SK-N-SH (cell line): ENCODE measurements around the gene MKS1. TPM values are rescaled to one million over a fixed set of nuclear protein-coding genes. Genes with fewer than 3 reads are reported as not detected.

Experiments
- CTCF ChIA-PET: fragments of 300-600, 350-600 bp; formaldehyde crosslinking; extraction: SDS; loops from one replicate; lab custom pipeline; 2021; lab: Yijun Ruan, JAX
- POLR2A ChIA-PET: fragments of 350-600 bp; sonication (Branson Sonifier 250); formaldehyde crosslinking; extraction: SDS; loops from one replicate; lab custom pipeline; 2020; ENCODE audit warnings: antibody characterized with exemption, inconsistent platforms; lab: Yijun Ruan, JAX
- DNase-seq: peaks from one replicate; pipeline ENCODE4 v3.0.0; 2012
- H2AFZ ChIP-seq: fragments of 200-600 bp; sonication (generic); 2 replicates; pipeline ENCODE4 v1.8.1; 2016; ENCODE audit warnings: antibody characterized with exemption, mild to moderate bottlenecking, low read depth
- H3F3A ChIP-seq: fragments of 200-600 bp; sonication (generic); replicated peaks from 2 replicates; pipeline ENCODE3; 2016; ENCODE audit warnings: antibody characterized with exemption, mild to moderate bottlenecking; ENCODE audit not compliant: insufficient read depth
- H3K27ac ChIP-seq, 2 experiments: fragments of 200-500 bp in 1 of 2; fragments of 200-600 bp in 1 of 2; sonication (Bioruptor generic) in 1 of 2; sonication (generic), shearing (Covaris generic) in 1 of 2; 2 replicates each; pipeline versions ENCODE4 v1.5.1 to v1.6.1; 2014 to 2016; ENCODE audit warnings: low read depth in 2 of 2, inconsistent platforms in 1 of 2, low read length in 1 of 2, mild to moderate bottlenecking in 1 of 2, mixed read lengths in 1 of 2
- H3K27me3 ChIP-seq: fragments of 200-600 bp; sonication (generic), shearing (Covaris generic); 2 replicates; pipeline ENCODE4 v1.6.1; 2016; ENCODE audit warnings: mixed run types; ENCODE audit not compliant: insufficient read depth
- H3K36me3 ChIP-seq, 2 experiments: fragments of 200-500 bp in 1 of 2; fragments of 200-600 bp in 1 of 2; sonication (Bioruptor generic) in 1 of 2; sonication (generic) in 1 of 2; replicated peaks in 1 of 2; 2 replicates each; pipeline versions ENCODE3 to v1.5.1; 2014 to 2016; ENCODE audit warnings: low read length in 1 of 2, mild to moderate bottlenecking in 1 of 2; ENCODE audit not compliant: insufficient read depth in 2 of 2, control insufficient read depth in 1 of 2
- H3K4me1 ChIP-seq, 2 experiments: fragments of 200-500 bp in 1 of 2; fragments of 200-600 bp in 1 of 2; sonication (Bioruptor generic) in 1 of 2; sonication (generic), shearing (Covaris generic) in 1 of 2; 2 replicates each; pipeline versions ENCODE4 v1.5.1 to v1.6.1; 2014 to 2016; ENCODE audit warnings: low read depth in 1 of 2, low read length in 1 of 2, mixed run types in 1 of 2; ENCODE audit not compliant: insufficient read depth in 2 of 2, control insufficient read depth in 1 of 2
- H3K4me2 ChIP-seq: fragments of 200-600 bp; sonication (generic), shearing (Covaris generic); 2 replicates; pipeline ENCODE4 v1.6.1; 2017; ENCODE audit warnings: mixed run types
- H3K4me3 ChIP-seq, 2 experiments: fragments of 200-500 bp in 1 of 2; fragments of 200-600 bp in 1 of 2; sonication (Bioruptor generic) in 1 of 2; sonication (generic), shearing (Covaris generic) in 1 of 2; 2 replicates each; pipeline versions ENCODE4 v1.5.1 to v1.8.1; 2014 to 2016; ENCODE audit warnings: low read depth in 2 of 2, inconsistent platforms in 1 of 2, low read length in 1 of 2, mild to moderate bottlenecking in 1 of 2, mixed read lengths in 1 of 2, moderate library complexity in 1 of 2
- H3K79me2 ChIP-seq: fragments of 200-600 bp; sonication (generic); 2 replicates; pipeline ENCODE4 v1.8.1; 2017; ENCODE audit warnings: mild to moderate bottlenecking; ENCODE audit not compliant: insufficient read depth
- H3K9ac ChIP-seq: fragments of 200-600 bp; sonication (generic); 2 replicates; pipeline ENCODE4 v1.6.1; 2017; ENCODE audit warnings: mixed run types
- H3K9me2 ChIP-seq: fragments of 200-600 bp; sonication (generic); 2 replicates; pipeline ENCODE4 v1.6.1; 2017; ENCODE audit warnings: mixed run types
- H3K9me3 ChIP-seq: fragments of 200-600 bp; sonication (generic); 2 replicates; pipeline ENCODE4 v1.6.1; 2017; ENCODE audit warnings: mixed run types, mild to moderate bottlenecking, moderate library complexity
- H4K20me1 ChIP-seq: fragments of 200-600 bp; sonication (generic); 2 replicates; pipeline ENCODE4 v1.6.1; 2017; ENCODE audit warnings: mild to moderate bottlenecking, mixed run types; ENCODE audit not compliant: insufficient read depth
- FOXJ3 ChIP-seq: sonication (generic); formaldehyde crosslinking; IDR thresholded peaks from 2 replicates; pipeline ENCODE4 v1.5.1; 2020; ENCODE audit warnings: mild to moderate bottlenecking, missing genetic modification reagents
- GATA2 ChIP-seq: sonication (generic); formaldehyde crosslinking; IDR thresholded peaks from 2 replicates; pipeline ENCODE4 v1.5.0; 2020; ENCODE audit warnings: mild to moderate bottlenecking, missing genetic modification reagents
- MEF2A ChIP-seq: IDR thresholded peaks from 2 replicates; pipeline ENCODE4 v1.4.0; 2012; ENCODE audit warnings: low read depth, borderline replicate concordance
- PBX3 ChIP-seq: IDR thresholded peaks from 2 replicates; pipeline ENCODE4; 2012
- SMC3 ChIP-seq: IDR thresholded peaks from 2 replicates; pipeline ENCODE4 v1.6.1; 2012; ENCODE audit warnings: low read depth, low read length, improper control_type of control experiment
- TCF12 ChIP-seq: IDR thresholded peaks from 2 replicates; pipeline ENCODE4 v1.4.0; 2012
- TEAD4 ChIP-seq: IDR thresholded peaks from 2 replicates; pipeline ENCODE4 v1.4.0; 2012; ENCODE audit warnings: mild to moderate bottlenecking, borderline replicate concordance; ENCODE audit not compliant: insufficient read depth
- USF1 ChIP-seq: IDR thresholded peaks from 2 replicates; pipeline ENCODE4 v1.4.0; 2012; ENCODE audit warnings: low read depth, borderline replicate concordance
- USF2 ChIP-seq: fragments of 150-350 bp; IDR thresholded peaks from 2 replicates; pipeline ENCODE4 v1.6.1; 2017; ENCODE audit warnings: antibody characterized with exemption, low read length, low read depth, borderline replicate concordance
- YY1 ChIP-seq: IDR thresholded peaks from 2 replicates; pipeline ENCODE4 v1.4.0; 2012; ENCODE audit warnings: low read depth, mild to moderate bottlenecking
- ZBTB33 ChIP-seq: IDR thresholded peaks from 2 replicates; pipeline ENCODE4 v1.4.0; 2012; ENCODE audit warnings: low read depth, borderline replicate concordance
- WGBS: methylation state at CpG from one replicate; pipeline ENCODE4 v1.1.6; 2017; ENCODE audit warnings: low lambda C conversion rate; 5-methylcytosine and 5-hydroxymethylcytosine counted together
- polyA plus RNA-seq, 3 experiments: library from polyadenylated mRNA; depleted of rRNA; stranded (reverse); fragments of >200 nt; gene quantifications; 2 replicates each; pipeline ENCODE4 v1.2.3, GENCODE V29; 2012
- TF ChIP-seq, protein P1 (sequence below): fragments of 200-600 bp; sonication (generic); IDR thresholded peaks from 2 replicates; pipeline ENCODE4 v1.6.1; 2017; ENCODE audit warnings: antibody characterized with exemption, mild to moderate bottlenecking, moderate library complexity
- TF ChIP-seq, protein P2 (sequence below): IDR thresholded peaks from 2 replicates; pipeline ENCODE4 v1.6.1; 2012; ENCODE audit warnings: mild to moderate bottlenecking, low read depth, low read length, moderate library complexity

The MKS1 gene
- polyA plus RNA-seq, 1 of the 3 experiments (the other 2 are of a cell fraction), result 28.5 TPM

DNA sequence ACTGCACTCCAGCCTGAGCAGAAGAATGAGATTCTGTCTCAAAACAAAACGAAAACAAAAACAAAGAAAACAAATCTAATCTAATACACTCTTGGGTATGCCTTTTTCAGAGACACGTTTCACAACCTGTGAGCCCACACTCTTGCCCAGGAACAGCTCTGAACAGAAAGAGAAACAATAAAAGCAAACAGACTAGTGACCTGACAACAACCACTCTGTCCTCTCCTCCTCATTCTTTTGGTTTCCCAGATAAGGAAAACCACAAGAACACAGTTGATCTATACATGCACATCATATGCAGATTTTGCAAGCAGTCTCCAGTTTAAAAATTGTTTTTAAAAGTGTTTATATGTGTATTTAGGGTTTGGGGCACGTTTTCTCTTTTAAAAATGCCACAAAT is 1.3 kb downstream of the MKS1 start:
- H3K27me3 ChIP-seq, result no peaks in the 10 kb centered on the region
- TF ChIP-seq FOXJ3 (CRISPR knock-in tag) (no peak), PBX3 (no peak), USF2 (no peak), USF1 (no peak), SMC3 (no peak), YY1 (no peak), TCF12 (no peak), ZBTB33 (no peak), MEF2A (no peak), TEAD4 (no peak), GATA2 (CRISPR knock-in tag) (no peak)
- TF ChIP-seq, protein P1, sequence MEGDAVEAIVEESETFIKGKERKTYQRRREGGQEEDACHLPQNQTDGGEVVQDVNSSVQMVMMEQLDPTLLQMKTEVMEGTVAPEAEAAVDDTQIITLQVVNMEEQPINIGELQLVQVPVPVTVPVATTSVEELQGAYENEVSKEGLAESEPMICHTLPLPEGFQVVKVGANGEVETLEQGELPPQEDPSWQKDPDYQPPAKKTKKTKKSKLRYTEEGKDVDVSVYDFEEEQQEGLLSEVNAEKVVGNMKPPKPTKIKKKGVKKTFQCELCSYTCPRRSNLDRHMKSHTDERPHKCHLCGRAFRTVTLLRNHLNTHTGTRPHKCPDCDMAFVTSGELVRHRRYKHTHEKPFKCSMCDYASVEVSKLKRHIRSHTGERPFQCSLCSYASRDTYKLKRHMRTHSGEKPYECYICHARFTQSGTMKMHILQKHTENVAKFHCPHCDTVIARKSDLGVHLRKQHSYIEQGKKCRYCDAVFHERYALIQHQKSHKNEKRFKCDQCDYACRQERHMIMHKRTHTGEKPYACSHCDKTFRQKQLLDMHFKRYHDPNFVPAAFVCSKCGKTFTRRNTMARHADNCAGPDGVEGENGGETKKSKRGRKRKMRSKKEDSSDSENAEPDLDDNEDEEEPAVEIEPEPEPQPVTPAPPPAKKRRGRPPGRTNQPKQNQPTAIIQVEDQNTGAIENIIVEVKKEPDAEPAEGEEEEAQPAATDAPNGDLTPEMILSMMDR, result no peak
- TF ChIP-seq, protein P2, sequence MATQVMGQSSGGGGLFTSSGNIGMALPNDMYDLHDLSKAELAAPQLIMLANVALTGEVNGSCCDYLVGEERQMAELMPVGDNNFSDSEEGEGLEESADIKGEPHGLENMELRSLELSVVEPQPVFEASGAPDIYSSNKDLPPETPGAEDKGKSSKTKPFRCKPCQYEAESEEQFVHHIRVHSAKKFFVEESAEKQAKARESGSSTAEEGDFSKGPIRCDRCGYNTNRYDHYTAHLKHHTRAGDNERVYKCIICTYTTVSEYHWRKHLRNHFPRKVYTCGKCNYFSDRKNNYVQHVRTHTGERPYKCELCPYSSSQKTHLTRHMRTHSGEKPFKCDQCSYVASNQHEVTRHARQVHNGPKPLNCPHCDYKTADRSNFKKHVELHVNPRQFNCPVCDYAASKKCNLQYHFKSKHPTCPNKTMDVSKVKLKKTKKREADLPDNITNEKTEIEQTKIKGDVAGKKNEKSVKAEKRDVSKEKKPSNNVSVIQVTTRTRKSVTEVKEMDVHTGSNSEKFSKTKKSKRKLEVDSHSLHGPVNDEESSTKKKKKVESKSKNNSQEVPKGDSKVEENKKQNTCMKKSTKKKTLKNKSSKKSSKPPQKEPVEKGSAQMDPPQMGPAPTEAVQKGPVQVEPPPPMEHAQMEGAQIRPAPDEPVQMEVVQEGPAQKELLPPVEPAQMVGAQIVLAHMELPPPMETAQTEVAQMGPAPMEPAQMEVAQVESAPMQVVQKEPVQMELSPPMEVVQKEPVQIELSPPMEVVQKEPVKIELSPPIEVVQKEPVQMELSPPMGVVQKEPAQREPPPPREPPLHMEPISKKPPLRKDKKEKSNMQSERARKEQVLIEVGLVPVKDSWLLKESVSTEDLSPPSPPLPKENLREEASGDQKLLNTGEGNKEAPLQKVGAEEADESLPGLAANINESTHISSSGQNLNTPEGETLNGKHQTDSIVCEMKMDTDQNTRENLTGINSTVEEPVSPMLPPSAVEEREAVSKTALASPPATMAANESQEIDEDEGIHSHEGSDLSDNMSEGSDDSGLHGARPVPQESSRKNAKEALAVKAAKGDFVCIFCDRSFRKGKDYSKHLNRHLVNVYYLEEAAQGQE, result no peak
- no peaks in the 10 kb centered on the region for H3K9me3 ChIP-seq
- 84% methylated on average over 3 of the region's 3 CpGs for WGBS
- no peaks in the 10 kb centered on the region for H3F3A ChIP-seq
- peaks cover 8 to 32% of the 10 kb centered on the region in 2 experiments for H3K36me3 ChIP-seq
- CTCF ChIA-PET, result interaction anchor here (1.1 to 2.9 kb wide), 4 partner anchors 18 to 96 kb away, joined by 3 to 14 read pairs (median 4); no protein-coding TSS in a partner anchor
- no peak overlapping the region for H3K27ac ChIP-seq
- H3K4me3 ChIP-seq, result no peak overlapping the region
- H2AFZ ChIP-seq, result no peak overlapping the region
- H3K4me2 ChIP-seq, result no peak overlapping the region
- no peaks in the 10 kb centered on the region for H3K9me2 ChIP-seq
- H3K4me1 ChIP-seq, result peaks cover 0 to 10% of the 10 kb centered on the region in 2 experiments; a peak in 1 of 4 replicates
- H3K9ac ChIP-seq, result no peak overlapping the region
- POLR2A ChIA-PET, result no interaction called here
- no peaks in the 10 kb centered on the region for H3K79me2 ChIP-seq
- DNase-seq, result no peak
- no peaks in the 10 kb centered on the region for H4K20me1 ChIP-seq
